Epidermal melanocyte (primary cell): ENCODE results near the gene PHF21A.

Source experiments
- DNase-seq: peaks from one replicate; pipeline ENCODE4 v3.0.0; 2011; ENCODE audit warnings: low spot score; ENCODE audit not compliant: insufficient read length

The PHF21A gene

DNA sequence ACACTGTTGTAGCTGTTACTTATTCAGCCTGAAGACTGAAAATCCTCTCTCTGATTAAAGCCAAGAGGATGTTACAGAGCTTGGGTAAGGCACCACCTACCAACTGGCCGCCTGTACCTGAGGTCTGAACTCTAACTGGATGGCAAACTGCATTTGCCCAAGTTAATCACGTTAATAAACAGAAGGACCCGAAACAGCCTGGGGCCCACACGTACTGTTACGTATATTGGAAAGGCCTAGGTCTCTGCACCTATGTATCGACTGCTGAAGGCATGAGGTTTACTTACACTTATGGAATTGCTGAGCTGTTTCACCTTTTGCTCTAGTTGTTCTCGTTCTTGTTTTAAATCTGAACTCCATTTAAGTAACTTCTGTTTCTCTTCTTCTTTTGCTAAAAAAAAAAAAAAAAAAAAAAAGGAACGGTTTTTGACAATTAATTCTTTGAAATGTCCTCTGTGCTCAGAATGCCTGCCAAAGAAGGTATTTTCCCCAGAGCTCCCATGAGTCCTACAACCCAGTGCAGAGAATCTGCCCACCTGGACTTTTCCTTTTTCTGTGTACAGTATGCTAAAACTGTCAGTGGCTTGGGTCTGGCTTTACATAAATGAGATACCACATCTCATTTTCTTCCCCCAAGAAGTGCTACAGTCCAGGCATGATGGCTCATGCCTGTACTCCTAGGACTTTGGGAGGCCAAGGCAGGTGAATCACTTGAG lies 185.7 kb downstream of the PHF21A start:
- DNase-seq, result no peak

GRCh38 chr11:45934580-45935318 lies 186.5 kb downstream of the PHF21A start:
- no peak for DNase-seq

GRCh38 chr11:45933846-45934579 lies 187.2 kb downstream of the PHF21A start:
- DNase-seq, result no peak

GRCh38 chr11:45933131-45933831 lies 188.0 kb downstream of the PHF21A start:
- DNase-seq, result no peak

DNA sequence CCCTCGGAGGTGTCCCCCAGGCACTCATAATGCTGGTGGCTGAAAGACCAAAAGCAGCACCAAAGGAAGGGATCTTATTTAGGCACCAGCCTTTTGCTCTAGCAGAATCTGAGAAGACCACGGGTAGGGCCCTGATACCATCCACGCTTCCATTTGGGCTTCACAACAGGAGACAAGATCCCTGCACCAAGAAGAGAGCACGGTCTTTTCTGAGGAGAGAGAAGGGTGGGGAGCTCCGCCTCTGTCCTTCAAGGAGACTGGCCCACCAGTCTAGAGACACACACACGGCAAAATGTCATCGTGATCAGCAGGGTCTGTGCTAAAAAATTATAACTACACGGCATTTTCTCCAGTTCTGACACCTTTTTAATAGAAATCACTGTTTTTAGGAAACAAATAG lies 189.0 kb downstream of the PHF21A start:
- DNase-seq, result no peak

DNA sequence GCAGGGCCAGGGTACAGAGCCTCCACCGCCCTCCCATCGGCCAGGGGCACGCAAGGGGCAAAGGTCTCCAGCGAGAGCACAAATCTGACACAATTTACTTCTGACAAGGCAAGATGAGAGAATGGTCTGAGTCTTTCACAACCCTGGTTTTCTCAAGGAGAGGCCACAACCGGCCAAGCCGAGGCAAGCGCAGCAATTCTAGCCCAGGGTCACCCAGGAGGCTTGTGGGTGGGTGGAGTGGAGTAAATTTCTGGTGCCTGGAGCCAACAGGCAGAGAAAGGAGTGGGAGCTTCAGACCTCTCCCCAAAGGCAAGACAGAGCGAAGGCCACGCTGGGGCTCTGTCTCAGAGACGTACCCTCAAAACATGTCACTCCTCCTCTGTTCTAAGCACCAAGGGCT lies 189.5 kb downstream of the PHF21A start:
- DNase-seq, result no peak

GRCh38 chr11:45930951-45931570 lies 190.2 kb downstream of the PHF21A start:
- no peak for DNase-seq

- DNase-seq, result no peak
Measured at GRCh38 chr11:45930031-45930794, 191.0 kb downstream of the PHF21A start.

- no peak for DNase-seq
Measured at GRCh38 chr11:45929486-45930030, 191.7 kb downstream of the PHF21A start.

DNA sequence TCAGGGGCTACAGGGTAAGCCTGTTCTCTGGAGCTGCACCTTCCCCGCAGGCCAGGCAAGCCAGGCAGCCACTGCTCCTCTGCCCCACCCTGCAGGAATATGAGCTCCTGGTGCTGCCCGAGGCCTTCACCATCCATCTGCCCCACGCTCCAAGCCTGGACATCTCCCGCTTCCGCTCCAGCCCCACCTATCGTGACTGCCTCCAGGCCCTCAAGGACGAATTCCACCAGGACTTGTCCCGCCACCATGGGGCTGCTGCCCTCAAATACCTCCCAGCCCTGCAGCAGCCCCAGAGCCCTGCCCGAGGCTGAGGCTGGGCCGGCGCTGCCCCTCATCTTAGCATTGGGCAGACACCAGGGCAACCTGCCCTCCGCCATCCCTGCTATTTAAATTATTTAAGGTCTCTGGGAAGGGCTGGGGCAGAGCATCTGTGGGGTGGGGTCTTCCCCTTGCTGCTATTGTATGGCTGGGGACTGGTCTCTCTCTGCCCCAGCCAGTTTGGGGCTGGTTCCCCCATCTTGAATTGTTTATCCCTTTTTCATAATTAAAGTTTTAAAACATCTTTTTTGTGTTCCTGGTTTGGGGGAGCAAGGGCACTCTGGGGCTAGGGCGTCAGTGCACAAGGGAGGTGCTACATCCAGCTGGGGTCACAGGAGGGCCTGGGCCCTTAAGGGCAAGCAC lies 192.6 kb downstream of the PHF21A start:
- no peak for DNase-seq

DNA sequence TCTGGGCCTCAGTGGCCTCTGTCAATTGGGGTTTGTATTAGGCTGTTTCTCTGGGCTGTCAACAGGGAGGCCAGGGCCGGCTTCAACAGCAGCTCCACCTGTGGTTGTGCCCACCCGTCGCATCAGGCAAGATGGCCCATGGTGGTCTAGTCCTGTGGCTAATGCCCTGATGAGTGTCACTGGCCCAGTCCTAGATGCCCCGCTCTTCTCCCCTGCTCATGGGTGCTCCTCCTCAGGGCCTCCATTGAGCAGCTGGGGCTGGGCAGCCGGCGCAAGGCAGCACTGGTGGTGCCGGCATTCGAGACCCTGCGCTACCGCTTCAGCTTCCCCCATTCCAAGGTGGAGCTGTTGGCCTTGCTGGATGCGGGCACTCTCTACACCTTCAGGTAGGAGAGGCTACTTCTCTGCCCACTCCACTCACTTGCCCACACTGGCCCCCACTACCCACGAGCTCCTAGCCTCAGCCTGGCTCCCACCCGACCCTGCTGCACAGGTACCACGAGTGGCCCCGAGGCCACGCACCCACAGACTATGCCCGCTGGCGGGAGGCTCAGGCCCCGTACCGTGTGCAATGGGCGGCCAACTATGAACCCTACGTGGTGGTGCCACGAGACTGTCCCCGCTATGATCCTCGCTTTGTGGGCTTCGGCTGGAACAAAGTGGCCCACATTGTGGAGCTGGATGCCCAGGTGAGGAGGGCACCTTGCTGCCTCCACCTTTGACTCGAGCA lies 193.4 kb downstream of the PHF21A start:
- no peak for DNase-seq

DNA sequence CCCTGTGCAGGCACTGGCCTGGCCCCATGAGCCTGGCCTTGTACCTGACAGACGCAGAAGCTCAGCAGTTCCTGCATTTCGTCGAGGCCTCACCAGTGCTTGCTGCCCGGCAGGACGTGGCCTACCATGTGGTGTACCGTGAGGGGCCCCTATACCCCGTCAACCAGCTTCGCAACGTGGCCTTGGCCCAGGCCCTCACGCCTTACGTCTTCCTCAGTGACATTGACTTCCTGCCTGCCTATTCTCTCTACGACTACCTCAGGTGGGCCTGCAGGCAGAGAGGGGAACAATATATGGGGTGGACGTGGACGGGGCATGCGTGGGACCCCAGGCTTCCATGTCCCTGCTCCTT lies 193.9 kb downstream of the PHF21A start:
- no peak for DNase-seq

- DNase-seq, result no peak
Measured at GRCh38 chr11:45926536-45927331, 194.5 kb downstream of the PHF21A start.

- DNase-seq, result no peak
Measured at GRCh38 chr11:45926001-45926401, 195.3 kb downstream of the PHF21A start.

DNA sequence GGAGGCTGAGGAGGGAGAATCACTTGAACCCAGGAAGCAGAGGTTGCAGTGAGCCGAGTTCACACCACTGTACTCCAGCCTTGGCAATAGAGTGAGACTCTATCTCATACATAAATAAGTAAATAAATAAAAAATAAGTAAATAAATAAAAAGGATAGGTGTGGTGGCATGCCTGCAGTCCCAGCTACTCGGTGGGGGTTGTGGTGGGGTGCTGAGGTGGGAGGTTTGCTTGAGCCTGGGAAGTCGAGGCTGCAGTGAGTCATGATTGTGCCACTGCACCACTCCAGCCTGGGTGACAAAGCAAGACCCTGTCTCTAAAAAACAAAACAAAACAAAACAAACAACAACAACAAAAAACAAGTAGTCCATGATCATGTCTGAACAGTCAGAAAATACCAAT lies 195.7 kb downstream of the PHF21A start:
- no peak for DNase-seq

- DNase-seq, result no peak
Measured at GRCh38 chr11:45924927-45925326, 196.3 kb downstream of the PHF21A start.

- DNase-seq, result no peak
Measured at GRCh38 chr11:45924036-45924915, 197.0 kb downstream of the PHF21A start.
